Progenitor cell of endocrine pancreas (in vitro differentiated cells): ENCODE measurements around the gene MREG. TPM values are rescaled to one million over a fixed set of nuclear protein-coding genes. Genes with fewer than 3 reads are reported as not detected.
"Not testable (repeated sequence)": the region's sequence is repeated elsewhere in the genome, so short reads cannot be mapped to it uniquely, and the experiment has no call there.

Experiments
- DNase-seq: peaks from one replicate; pipeline ENCODE4 v3.0.0; 2021; ENCODE audit warnings: low spot score; ENCODE audit not compliant: unreplicated experiment
- H3K27ac Mint-ChIP-seq: 2 replicates; pipeline ENCODE4 v1.8.0; 2021; ENCODE audit warnings: mild to moderate bottlenecking, moderate library complexity, mixed read lengths
- H3K27me3 Mint-ChIP-seq: 2 replicates; pipeline ENCODE4 v1.8.0; 2021; ENCODE audit warnings: mixed read lengths
- H3K36me3 Mint-ChIP-seq: 2 replicates; pipeline ENCODE4 v1.8.0; 2022; ENCODE audit warnings: mixed read lengths; ENCODE audit not compliant: insufficient read depth
- H3K4me1 Mint-ChIP-seq: 2 replicates; pipeline ENCODE4 v1.8.0; 2021; ENCODE audit warnings: low read depth, mixed read lengths
- H3K4me3 Mint-ChIP-seq: 2 replicates; pipeline ENCODE4 v1.8.0; 2021; ENCODE audit warnings: low read depth, mild to moderate bottlenecking, moderate library complexity, mixed read lengths
- H3K9me3 Mint-ChIP-seq: 2 replicates; pipeline ENCODE4 v1.8.0; 2021; ENCODE audit warnings: low read depth, mixed read lengths
- total RNA-seq: library from RNA; stranded (reverse); gene quantifications from 2 replicates; pipeline ENCODE4 v1.2.1, GENCODE V29; 2021
- TF ChIP-seq, protein P1 (sequence below): fragments of 200-600 bp; sonication (generic); IDR thresholded peaks from one replicate; pipeline ENCODE4 v1.5.0; 2021; ENCODE audit warnings: antibody characterized with exemption, mild to moderate bottlenecking; ENCODE audit not compliant: unreplicated experiment

MREG gene
- total RNA-seq, 1 donor from 2014 or later = 26.8 TPM

GRCh38 chr2:215979620-215980019, 33.7 kb downstream of the MREG start:
- DNase-seq = no peak
- Mint-ChIP-seq H3K27ac (no peak overlapping the region), H3K9me3 (peaks cover 15% of the 10 kb centered on the region), H3K4me1 (peaks cover 15% of the 10 kb centered on the region), H3K27me3 (no peaks in the 10 kb centered on the region), H3K36me3 (peaks cover 24% of the 10 kb centered on the region), H3K4me3 (no peak overlapping the region)
- TF ChIP-seq, protein P1, sequence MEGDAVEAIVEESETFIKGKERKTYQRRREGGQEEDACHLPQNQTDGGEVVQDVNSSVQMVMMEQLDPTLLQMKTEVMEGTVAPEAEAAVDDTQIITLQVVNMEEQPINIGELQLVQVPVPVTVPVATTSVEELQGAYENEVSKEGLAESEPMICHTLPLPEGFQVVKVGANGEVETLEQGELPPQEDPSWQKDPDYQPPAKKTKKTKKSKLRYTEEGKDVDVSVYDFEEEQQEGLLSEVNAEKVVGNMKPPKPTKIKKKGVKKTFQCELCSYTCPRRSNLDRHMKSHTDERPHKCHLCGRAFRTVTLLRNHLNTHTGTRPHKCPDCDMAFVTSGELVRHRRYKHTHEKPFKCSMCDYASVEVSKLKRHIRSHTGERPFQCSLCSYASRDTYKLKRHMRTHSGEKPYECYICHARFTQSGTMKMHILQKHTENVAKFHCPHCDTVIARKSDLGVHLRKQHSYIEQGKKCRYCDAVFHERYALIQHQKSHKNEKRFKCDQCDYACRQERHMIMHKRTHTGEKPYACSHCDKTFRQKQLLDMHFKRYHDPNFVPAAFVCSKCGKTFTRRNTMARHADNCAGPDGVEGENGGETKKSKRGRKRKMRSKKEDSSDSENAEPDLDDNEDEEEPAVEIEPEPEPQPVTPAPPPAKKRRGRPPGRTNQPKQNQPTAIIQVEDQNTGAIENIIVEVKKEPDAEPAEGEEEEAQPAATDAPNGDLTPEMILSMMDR = no peak

DNA sequence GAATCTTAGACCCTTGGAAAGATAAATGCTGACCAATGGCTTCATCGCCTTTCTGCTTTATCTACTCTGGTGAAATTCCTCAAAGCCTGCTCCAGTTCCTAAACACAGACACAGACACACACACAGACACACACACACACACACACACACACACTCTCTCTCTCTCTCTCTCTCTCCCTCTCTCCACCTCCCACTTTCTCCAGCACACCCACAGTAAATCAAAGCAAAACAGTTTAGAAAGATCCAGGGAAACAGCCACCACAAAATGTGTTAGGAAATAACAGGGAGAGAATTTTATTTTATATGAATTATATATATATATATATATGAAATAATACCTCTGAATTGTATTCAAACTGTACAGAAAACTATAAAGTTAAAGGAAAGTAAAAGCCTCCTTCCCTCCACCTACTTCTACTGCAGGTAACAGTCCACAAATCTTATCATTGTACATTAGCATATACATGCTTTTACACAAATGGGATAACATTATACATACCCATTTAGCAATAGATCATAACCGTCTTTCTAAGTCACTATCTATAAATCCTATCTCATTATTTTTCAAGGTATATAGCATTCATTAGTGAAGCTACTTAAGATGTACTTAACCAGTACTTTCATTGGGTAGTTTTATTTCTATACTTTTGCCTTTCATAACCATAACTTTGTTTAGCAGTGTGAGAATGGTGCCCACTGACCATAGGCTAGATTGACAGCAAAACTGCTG, 38.5 kb downstream of the MREG start:
- peaks cover 10% of the 10 kb centered on the region for H3K9me3 Mint-ChIP-seq
- DNase-seq = no peak
- peaks cover 20% of the 10 kb centered on the region for H3K36me3 Mint-ChIP-seq
- H3K27me3 Mint-ChIP-seq = no peaks in the 10 kb centered on the region
- no peak overlapping the region for H3K27ac Mint-ChIP-seq
- TF ChIP-seq, protein P1 = no peak
- peaks cover 18% of the 10 kb centered on the region for H3K4me1 Mint-ChIP-seq
- H3K4me3 Mint-ChIP-seq = no peak overlapping the region

- Mint-ChIP-seq H3K27ac (no peak overlapping the region), H3K9me3 (peaks cover 10% of the 10 kb centered on the region), H3K4me1 (peaks cover 18% of the 10 kb centered on the region), H3K4me3 (no peak overlapping the region), H3K36me3 (peaks cover 20% of the 10 kb centered on the region), H3K27me3 (no peaks in the 10 kb centered on the region)
- DNase-seq = no peak
- TF ChIP-seq, protein P1 = no peak
Measured at GRCh38 chr2:215973954-215974699, 39.2 kb downstream of the MREG start.

DNA sequence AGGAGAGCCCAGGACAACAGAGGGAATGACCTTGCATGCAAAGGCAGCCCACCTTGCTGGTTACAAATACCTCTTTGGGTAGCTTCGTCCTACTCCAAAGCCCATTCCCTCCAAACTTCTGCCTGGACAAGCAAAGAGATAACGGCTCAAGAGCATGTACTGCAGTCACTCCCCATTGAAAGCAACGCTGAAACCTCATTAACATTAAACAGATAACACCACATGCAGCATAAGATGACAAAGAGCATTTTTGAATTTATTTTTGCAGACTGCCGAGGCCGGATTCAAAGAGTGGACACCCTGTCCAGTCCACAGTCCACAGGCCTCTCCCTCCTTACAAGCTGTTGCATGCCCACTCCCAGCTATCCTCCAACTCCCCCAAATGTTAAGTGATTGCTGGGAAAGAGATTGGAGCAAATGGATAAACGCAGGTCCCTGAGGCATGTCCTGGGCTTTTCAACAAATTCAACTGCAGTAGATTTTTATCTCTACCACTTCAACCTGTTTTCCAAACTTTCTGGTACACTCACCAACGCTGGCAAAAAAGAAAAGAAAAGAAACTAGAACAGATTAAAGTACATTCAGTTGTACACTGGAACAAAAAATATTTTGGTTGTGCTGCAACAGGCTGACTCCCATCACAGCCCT, 40.1 kb downstream of the MREG start:
- peaks cover 17% of the 10 kb centered on the region for H3K4me1 Mint-ChIP-seq
- peaks cover 10% of the 10 kb centered on the region for H3K9me3 Mint-ChIP-seq
- TF ChIP-seq, protein P1 = no peak
- no peak for DNase-seq
- H3K27ac Mint-ChIP-seq = peak overlapping the region; percentile 80
- no peaks in the 10 kb centered on the region for H3K27me3 Mint-ChIP-seq
- H3K4me3 Mint-ChIP-seq = no peak overlapping the region
- peaks cover 16% of the 10 kb centered on the region for H3K36me3 Mint-ChIP-seq

DNA sequence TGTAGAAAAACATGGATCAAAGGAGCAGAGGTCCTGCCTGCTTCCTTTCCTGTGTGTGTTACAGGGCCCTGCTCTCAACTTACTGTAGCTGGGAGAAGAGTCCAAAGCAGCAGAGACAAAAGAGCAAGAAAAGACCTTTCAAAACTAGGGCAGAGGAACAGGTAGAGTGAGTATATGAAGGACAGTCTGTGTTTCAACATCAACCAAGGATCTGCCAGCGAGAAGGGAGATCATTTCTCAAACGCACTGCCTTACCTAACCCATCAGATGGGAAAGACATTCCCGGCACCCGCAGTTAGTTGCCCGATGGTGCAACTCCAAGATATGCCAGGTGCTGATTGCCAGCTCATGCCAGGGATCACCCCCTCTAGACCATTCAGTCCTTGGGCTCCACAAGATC, 41.7 kb downstream of the MREG start:
- peak overlapping the region; percentile 11 for H3K27ac Mint-ChIP-seq
- peaks cover 11% of the 10 kb centered on the region for H3K4me1 Mint-ChIP-seq
- H3K36me3 Mint-ChIP-seq = peaks cover 12% of the 10 kb centered on the region
- TF ChIP-seq, protein P1 = no peak
- peaks cover 4% of the 10 kb centered on the region for H3K9me3 Mint-ChIP-seq
- no peak overlapping the region for H3K4me3 Mint-ChIP-seq
- DNase-seq = no peak
- no peaks in the 10 kb centered on the region for H3K27me3 Mint-ChIP-seq

GRCh38 chr2:215970894-215971293, 42.5 kb downstream of the MREG start:
- H3K9me3 Mint-ChIP-seq, H3K4me3 Mint-ChIP-seq, DNase-seq, H3K27me3 Mint-ChIP-seq, H3K27ac Mint-ChIP-seq: not testable (repeated sequence)
- peaks cover 15% of the 10 kb centered on the region for H3K4me1 Mint-ChIP-seq
- peaks cover 12% of the 10 kb centered on the region for H3K36me3 Mint-ChIP-seq
